Measurements from ENCODE around the gene WDR74.
"Not testable (repeated sequence)": the region's sequence is repeated elsewhere in the genome, so short reads cannot be mapped to it uniquely, and the experiment has no call there.

WDR74 gene

GRCh38 chr11:62860835-62861563 lies 21.6 kb upstream of the WDR74 start:
- no peak for DNase-seq (ENCODE audit: low spot score)

- DNase-seq (ENCODE audit: low spot score) = not testable (repeated sequence)
Observed at GRCh38 chr11:62859281-62859703, 19.9 kb upstream of the WDR74 start.

GRCh38 chr11:62858201-62858600 lies 18.8 kb upstream of the WDR74 start:
- no peak for DNase-seq (ENCODE audit: low spot score)

GRCh38 chr11:62857541-62857982 lies 18.2 kb upstream of the WDR74 start:
- DNase-seq (ENCODE audit: low spot score) = no peak

- no peak for DNase-seq (ENCODE audit: low spot score)
Observed at GRCh38 chr11:62856333-62856895, 17.0 kb upstream of the WDR74 start.

- peak; percentile 95 for DNase-seq (ENCODE audit: low spot score)
Observed at GRCh38 chr11:62855571-62856332, 16.4 kb upstream of the WDR74 start.

GRCh38 chr11:62854825-62855570 lies 15.6 kb upstream of the WDR74 start:
- DNase-seq (ENCODE audit: low spot score) = no peak

GRCh38 chr11:62854013-62854824 lies 14.8 kb upstream of the WDR74 start:
- DNase-seq (ENCODE audit: low spot score) = no peak

GRCh38 chr11:62853279-62853965 lies 14.0 kb upstream of the WDR74 start:
- no peak for DNase-seq (ENCODE audit: low spot score)

- DNase-seq (ENCODE audit: low spot score) = no peak
Observed at GRCh38 chr11:62852523-62853188, 13.3 kb upstream of the WDR74 start.

GRCh38 chr11:62851807-62852522 lies 12.6 kb upstream of the WDR74 start:
- no peak for DNase-seq (ENCODE audit: low spot score)

GRCh38 chr11:62850911-62851806 lies 11.8 kb upstream of the WDR74 start:
- no peak for DNase-seq (ENCODE audit: low spot score)

- no peak for DNase-seq (ENCODE audit: low spot score)
Observed at GRCh38 chr11:62847767-62848314, 8.5 kb upstream of the WDR74 start.

GRCh38 chr11:62846177-62846576 lies 6.8 kb upstream of the WDR74 start:
- DNase-seq (ENCODE audit: low spot score) = no peak

GRCh38 chr11:62844154-62844553 lies 4.8 kb upstream of the WDR74 start:
- DNase-seq (ENCODE audit: low spot score) = no peak

GRCh38 chr11:62843466-62843865 lies 4.1 kb upstream of the WDR74 start:
- no peak for DNase-seq (ENCODE audit: low spot score)

GRCh38 chr11:62842891-62843290 lies 3.5 kb upstream of the WDR74 start:
- DNase-seq (ENCODE audit: low spot score) = not testable (repeated sequence)

GRCh38 chr11:62842171-62842741 lies 2.9 kb upstream of the WDR74 start:
- no peak for DNase-seq (ENCODE audit: low spot score)
